GM19099 (cell line): ENCODE results near the gene NAA60.

Experiments
- POLR2A ChIP-seq: IDR thresholded peaks from 3 replicates; pipeline ENCODE4 v1.6.1; 2011; ENCODE audit warnings: low read depth; ENCODE audit not compliant: insufficient read length; ENCODE audit errors: extremely low read depth

NAA60 gene

GRCh38 chr16:3534126-3534525 lies 90.6 kb downstream of the NAA60 start:
- TF ChIP-seq POLR2A = no peak

GRCh38 chr16:3536271-3536731 lies 92.8 kb downstream of the NAA60 start:
- TF ChIP-seq POLR2A = no peak
